Activated CD4-positive, alpha-beta T cell treated with anti-CD3 and anti-CD28 coated beads, Interleukin-2, amount 10 ng/mL, durations not matched to agents 7 days and 5 days (primary cell): ENCODE results near the gene SERTAD1. TPM values are rescaled to one million over a fixed set of nuclear protein-coding genes. Genes with fewer than 3 reads are reported as not detected.

Experiments
- CTCF ChIA-PET: fragments of 350-600 bp; sonication (Branson Sonifier 250); formaldehyde crosslinking; loops from one replicate; lab custom pipeline; 2021; ENCODE audit warnings: antibody characterized with exemption; lab: Charles Lee
- POLR2A ChIA-PET: fragments of 350-600 bp; sonication (Branson Sonifier 250); formaldehyde crosslinking; loops from one replicate; lab custom pipeline; 2021; ENCODE audit warnings: antibody characterized with exemption; lab: Charles Lee
- DNase-seq: peaks from one replicate; pipeline ENCODE4 v3.0.0-alpha.2; 2020
- H3K27ac Mint-ChIP-seq: one replicate; pipeline ENCODE4 v1.8.0; 2021; ENCODE audit warnings: mild to moderate bottlenecking, moderate library complexity, mixed read lengths
- H3K27me3 Mint-ChIP-seq: one replicate; pipeline ENCODE4 v1.8.0; 2021; ENCODE audit warnings: mixed read lengths
- H3K36me3 Mint-ChIP-seq: one replicate; pipeline ENCODE4 v1.8.0; 2021; ENCODE audit warnings: low read depth, mixed read lengths
- H3K4me1 Mint-ChIP-seq: one replicate; pipeline ENCODE4 v1.8.0; 2021; ENCODE audit warnings: mixed read lengths
- H3K4me3 Mint-ChIP-seq: one replicate; pipeline ENCODE4 v1.8.0; 2021; ENCODE audit warnings: mild to moderate bottlenecking, moderate library complexity, mixed read lengths
- H3K9me3 Mint-ChIP-seq: one replicate; pipeline ENCODE4 v1.8.0; 2021; ENCODE audit warnings: mixed read lengths
- total RNA-seq, 2 experiments: library from RNA; stranded (reverse); gene quantifications; one replicate each; pipeline ENCODE4 v1.2.3, GENCODE V29; 2021

Gene SERTAD1
- total RNA-seq, 2 experiments from 2014 or later = 6.2 to 9.7 TPM

DNA sequence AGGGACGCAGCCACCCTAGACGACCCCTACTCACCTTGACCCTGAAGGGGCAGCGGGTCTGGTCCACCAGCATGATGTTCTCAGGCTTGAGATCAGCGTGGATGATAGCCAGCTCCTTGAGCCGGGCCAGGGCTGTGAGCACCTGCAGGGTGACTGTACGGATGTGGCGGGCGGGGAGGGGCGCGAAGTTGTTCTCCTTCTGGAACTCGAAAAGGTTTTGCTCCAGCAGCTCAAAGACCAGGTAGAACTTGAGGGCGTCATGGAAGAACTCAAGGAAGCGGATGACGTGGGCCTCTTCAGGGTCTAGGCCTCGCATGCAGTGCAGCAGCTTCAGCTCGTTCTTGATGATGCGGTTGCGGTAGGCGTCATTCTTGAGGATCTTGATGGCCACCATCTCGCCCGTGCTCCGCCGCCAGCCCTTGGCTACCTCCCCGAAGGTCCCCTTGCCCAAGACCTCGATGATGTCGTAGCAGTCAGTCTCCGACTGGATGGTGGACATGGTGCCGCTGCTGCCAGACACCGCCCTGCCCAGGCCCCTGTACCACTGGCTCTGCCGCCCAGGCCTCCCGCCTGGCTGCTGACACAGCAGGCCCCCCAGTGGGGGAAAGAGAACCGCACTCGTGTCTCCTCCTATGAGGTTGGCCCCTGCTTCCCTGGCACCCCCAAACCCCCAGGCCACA is 36.2 kb downstream of the SERTAD1 start:
- Mint-ChIP-seq H3K4me3 (no peak overlapping the region), H3K4me1 (no peaks in the 10 kb centered on the region), H3K36me3 (no peaks in the 10 kb centered on the region), H3K27me3 (peaks cover 2% of the 10 kb centered on the region), H3K9me3 (no peaks in the 10 kb centered on the region), H3K27ac (no peak overlapping the region)
- ChIA-PET CTCF (interaction anchor here (0.6 to 0.7 kb wide), 2 partner anchors 22 to 160 kb away, joined by 3 to 5 read pairs; no protein-coding TSS in a partner anchor), POLR2A (no interaction called here)
- DNase-seq = no peak

DNA sequence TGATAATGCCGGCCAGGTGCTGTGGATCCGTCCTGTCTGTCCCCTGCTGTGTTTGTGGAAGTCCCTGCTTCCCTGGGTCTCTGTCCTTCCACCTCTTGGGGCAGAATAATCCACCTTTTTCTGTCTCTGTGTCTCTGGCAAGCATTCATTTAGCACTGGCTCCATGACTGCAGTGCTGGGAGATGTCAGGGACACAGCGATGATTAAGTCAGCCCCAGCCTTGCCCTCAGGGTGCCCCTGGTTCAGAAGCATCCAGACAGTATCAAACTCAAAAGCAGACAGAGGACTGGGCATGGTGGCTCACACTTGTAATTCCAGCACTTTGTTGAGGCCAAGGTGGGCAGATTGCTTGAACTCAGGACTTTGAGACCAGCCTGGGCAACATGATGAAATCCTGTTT is 37.3 kb downstream of the SERTAD1 start:
- CTCF ChIA-PET = no interaction called here
- peaks cover 2% of the 10 kb centered on the region for H3K27me3 Mint-ChIP-seq
- no peaks in the 10 kb centered on the region for H3K4me1 Mint-ChIP-seq
- POLR2A ChIA-PET = no interaction called here
- H3K27ac Mint-ChIP-seq = no peak overlapping the region
- no peaks in the 10 kb centered on the region for H3K9me3 Mint-ChIP-seq
- no peak overlapping the region for H3K4me3 Mint-ChIP-seq
- DNase-seq = no peak
- H3K36me3 Mint-ChIP-seq = no peaks in the 10 kb centered on the region

DNA sequence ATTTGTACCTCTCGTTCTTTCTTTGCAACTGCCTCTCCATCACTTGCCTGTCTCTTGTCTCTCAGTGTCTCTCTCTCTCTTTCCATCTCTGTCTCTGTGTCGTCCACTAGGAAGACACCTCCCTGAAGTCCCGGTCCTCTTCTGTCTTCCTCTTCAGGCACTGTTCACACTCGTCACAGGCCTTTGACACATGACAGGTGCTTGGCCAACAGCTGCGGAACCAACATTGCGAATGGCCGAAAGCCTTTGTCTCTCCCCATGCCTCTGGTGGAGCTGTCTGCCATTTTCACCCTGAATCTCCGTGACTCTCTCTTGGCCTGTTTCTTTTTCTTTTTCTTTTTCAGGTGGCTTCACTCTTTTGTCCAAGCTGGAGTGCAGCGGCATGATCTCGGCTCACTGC is 38.6 kb downstream of the SERTAD1 start:
- peaks cover 2% of the 10 kb centered on the region for H3K27me3 Mint-ChIP-seq
- no peak for DNase-seq
- H3K4me1 Mint-ChIP-seq = no peaks in the 10 kb centered on the region
- ChIA-PET POLR2A (interaction anchor here (0.6 kb wide), 1 partner anchor 26 kb away, joined by 5 read pairs; the partner anchor contains the start of gene PRX), CTCF (interaction anchor here (0.6 kb wide), 1 partner anchor 60 kb away, joined by 4 read pairs; no protein-coding TSS in a partner anchor)
- no peak overlapping the region for H3K27ac Mint-ChIP-seq
- H3K4me3 Mint-ChIP-seq = no peak overlapping the region
- no peaks in the 10 kb centered on the region for H3K9me3 Mint-ChIP-seq
- H3K36me3 Mint-ChIP-seq = no peaks in the 10 kb centered on the region

DNA sequence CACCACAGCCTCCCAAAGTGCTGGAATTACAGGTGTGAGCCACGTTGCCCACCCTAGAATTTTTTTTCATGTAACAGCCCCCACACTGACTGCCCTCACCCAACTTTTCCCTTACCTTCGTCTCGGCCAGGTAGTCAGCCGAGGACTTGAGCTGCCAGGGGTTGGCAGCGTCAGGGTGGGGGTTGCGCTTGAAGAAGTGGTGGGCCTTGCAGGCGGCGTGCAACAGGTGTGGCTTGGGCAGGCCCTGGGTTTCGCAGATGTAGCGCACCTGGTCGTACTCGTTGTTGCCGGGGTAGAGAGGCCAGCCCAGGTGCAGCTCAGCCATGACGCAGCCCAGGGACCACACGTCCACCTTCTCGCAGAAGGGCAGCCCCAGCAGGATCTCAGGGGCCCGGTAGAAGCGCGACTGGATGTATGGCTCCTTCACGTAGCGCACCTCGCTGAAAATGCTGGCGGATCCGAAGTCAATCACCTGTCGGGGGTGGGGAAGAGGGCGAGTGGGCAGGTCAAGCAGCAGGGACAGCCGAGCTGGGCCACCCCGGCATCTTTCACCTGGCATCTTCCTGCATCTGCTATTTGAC is 42.0 kb downstream of the SERTAD1 start:
- Mint-ChIP-seq H3K27me3 (peaks cover 2% of the 10 kb centered on the region), H3K36me3 (no peaks in the 10 kb centered on the region), H3K9me3 (no peaks in the 10 kb centered on the region), H3K27ac (no peak overlapping the region), H3K4me1 (no peaks in the 10 kb centered on the region), H3K4me3 (no peak overlapping the region)
- no peak for DNase-seq
- ChIA-PET POLR2A (no interaction called here), CTCF (interaction anchor here (1.1 kb wide), 1 partner anchor 207 kb away, joined by 4 read pairs; no protein-coding TSS in a partner anchor)

DNA sequence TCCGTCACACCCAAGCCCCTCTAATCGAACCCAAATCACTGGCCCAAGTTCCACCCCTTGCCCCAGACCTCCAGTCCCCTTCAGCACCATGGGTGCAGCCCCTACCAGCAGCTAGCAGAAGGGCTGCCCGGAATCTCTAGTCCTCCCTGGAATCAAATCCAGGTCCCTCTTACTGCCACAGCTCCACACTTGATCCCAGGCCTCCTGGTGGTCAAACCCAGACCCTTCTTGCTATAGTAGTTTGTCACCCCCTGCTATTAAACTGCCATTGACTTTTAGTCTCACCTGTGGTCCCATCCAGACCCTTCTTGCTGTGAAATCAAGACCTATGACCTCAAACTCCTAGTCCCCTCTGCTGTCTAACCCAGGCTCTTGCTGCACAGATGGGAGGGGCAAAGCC is 44.5 kb downstream of the SERTAD1 start:
- CTCF ChIA-PET = interaction anchor here (2.0 kb wide), 1 partner anchor 9 kb away, joined by 4 read pairs; no protein-coding TSS in a partner anchor
- Mint-ChIP-seq H3K4me3 (no peak overlapping the region), H3K27ac (no peak overlapping the region), H3K4me1 (no peaks in the 10 kb centered on the region), H3K9me3 (no peaks in the 10 kb centered on the region), H3K36me3 (no peaks in the 10 kb centered on the region), H3K27me3 (peaks cover 2% of the 10 kb centered on the region)
- DNase-seq = no peak
- POLR2A ChIA-PET = no interaction called here

DNA sequence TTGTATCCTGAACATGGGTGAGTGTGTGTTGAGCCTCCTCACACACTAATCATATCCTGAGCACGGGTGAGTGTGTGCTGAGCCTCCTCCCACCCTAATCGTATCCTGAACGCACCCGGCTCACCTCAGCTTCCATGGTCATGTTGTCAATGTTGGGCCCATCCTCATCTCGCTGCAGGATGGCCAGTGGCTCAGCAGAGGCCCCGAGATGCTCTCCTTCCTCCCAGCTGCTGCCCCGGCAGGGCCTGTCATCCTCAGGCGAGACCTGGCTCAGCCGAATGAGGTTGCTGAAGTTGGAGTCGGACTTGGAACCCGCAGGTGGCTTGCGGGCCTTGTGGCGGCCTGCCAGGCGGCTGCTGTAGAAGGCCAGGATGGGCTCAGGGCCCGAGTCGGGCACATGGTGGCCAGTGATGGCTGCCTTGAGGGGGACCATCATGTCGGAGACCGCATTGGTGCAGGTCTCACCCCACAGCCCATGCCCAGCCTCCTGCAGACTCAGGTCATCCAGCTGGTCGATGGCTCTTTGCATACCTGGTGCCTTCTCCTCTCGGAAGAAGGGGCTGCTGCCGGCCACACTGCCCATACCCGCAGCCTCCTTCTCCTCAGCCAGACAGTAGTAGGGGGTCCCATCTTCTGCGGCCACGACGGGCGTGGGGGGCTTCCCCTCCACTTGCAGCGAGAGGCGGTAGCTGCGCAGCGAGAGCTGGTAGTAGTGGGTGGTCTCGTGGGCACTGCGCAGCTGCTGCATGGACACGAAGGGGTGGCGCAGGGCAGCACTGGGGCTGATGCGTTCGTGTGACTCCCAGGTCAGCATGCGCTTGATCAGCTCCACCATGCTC is 45.4 kb downstream of the SERTAD1 start:
- Mint-ChIP-seq H3K27ac (no peak overlapping the region), H3K36me3 (no peaks in the 10 kb centered on the region), H3K27me3 (peaks cover 2% of the 10 kb centered on the region), H3K4me3 (no peak overlapping the region), H3K9me3 (no peaks in the 10 kb centered on the region), H3K4me1 (no peaks in the 10 kb centered on the region)
- ChIA-PET CTCF (no interaction called here), POLR2A (no interaction called here)
- DNase-seq = no peak

DNA sequence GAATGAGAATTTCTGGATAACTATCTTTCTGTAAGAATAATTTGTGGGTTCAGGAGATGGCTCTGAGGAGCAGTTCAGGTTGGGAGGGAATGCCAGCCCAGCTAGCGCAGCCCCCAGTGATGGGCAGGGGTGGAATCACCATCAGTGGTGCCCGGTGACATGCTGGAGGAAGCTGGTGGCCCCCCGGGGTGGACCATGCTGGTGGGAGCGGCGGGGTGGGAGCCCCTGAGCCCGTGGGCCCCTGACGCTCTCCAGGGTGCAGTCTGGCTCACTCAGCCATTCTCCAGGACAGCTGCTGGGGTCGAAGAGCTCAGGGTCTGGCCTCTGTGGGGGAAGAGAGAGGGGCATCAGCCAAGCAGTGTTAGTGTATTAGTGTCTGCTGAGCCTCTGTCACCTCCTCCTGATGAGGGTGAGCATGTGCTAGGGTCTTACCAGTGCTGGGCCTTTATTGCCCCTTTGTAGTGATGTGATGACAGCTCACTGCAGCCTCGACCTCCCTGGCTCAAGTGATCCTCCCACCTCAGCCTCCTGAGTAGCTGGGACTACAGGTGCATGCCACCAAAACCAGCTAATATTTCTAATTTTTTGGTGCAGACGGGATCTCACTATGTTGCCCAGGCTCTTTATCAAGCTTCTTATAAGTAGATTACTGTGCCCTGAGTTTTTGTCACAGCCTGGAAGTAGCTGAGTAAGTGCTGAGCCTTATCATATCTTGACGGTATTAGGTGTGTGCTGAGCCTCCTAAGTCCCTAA is 46.2 kb downstream of the SERTAD1 start:
- DNase-seq = no peak
- POLR2A ChIA-PET = no interaction called here
- no peak overlapping the region for H3K27ac Mint-ChIP-seq
- no peak overlapping the region for H3K4me3 Mint-ChIP-seq
- no peaks in the 10 kb centered on the region for H3K27me3 Mint-ChIP-seq
- H3K4me1 Mint-ChIP-seq = peaks cover 6% of the 10 kb centered on the region
- H3K36me3 Mint-ChIP-seq = peaks cover 4% of the 10 kb centered on the region
- CTCF ChIA-PET = no interaction called here
- no peaks in the 10 kb centered on the region for H3K9me3 Mint-ChIP-seq

DNA sequence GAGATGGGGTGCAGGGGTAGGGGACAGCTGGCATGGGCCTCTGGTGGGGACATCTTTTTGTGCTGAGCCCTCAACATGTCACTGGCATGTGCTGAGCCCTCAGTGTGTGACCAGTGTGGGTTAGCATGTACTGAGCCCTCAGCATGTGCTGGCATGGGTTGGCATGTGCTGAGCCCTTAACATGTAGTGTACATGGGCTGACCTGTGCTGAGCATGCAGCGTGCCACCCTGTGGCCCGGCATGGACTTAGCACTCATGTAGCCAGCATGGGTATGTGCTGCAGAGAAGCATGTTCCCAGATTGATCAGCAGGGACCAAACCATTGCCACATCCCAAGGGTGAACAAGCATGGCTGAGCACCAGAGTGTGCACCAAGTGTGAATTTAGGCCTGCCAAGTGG is 47.3 kb downstream of the SERTAD1 start:
- H3K9me3 Mint-ChIP-seq = no peaks in the 10 kb centered on the region
- ChIA-PET POLR2A (no interaction called here), CTCF (interaction anchor here (0.6 kb wide), 1 partner anchor 1790 kb away, joined by 5 read pairs; no protein-coding TSS in a partner anchor)
- no peak overlapping the region for H3K27ac Mint-ChIP-seq
- H3K4me3 Mint-ChIP-seq = no peak overlapping the region
- H3K4me1 Mint-ChIP-seq = peaks cover 14% of the 10 kb centered on the region
- H3K36me3 Mint-ChIP-seq = peaks cover 8% of the 10 kb centered on the region
- DNase-seq = no peak
- no peaks in the 10 kb centered on the region for H3K27me3 Mint-ChIP-seq

DNA sequence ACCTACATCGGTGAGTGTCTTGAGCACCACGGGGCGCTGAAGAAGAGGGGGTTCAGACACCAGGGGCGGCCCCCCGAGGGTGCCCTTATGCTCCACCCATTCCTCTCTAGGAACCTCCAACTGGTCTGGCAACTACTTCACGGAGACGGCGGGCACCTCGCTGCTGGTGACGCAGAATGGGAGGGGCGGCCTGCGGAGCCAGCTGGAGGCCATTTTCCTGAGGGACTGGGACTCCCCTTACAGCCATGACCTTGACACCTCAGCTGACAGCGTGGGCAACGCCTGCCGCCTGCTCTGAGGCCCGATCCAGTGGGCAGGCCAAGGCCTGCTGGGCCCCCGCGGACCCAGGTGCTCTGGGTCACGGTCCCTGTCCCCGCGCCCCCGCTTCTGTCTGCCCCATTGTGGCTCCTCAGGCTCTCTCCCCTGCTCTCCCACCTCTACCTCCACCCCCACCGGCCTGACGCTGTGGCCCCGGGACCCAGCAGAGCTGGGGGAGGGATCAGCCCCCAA is 47.9 kb downstream of the SERTAD1 start:
- no peak for DNase-seq
- H3K27me3 Mint-ChIP-seq = no peaks in the 10 kb centered on the region
- no peak overlapping the region for H3K4me3 Mint-ChIP-seq
- POLR2A ChIA-PET = no interaction called here
- peaks cover 8% of the 10 kb centered on the region for H3K36me3 Mint-ChIP-seq
- no peaks in the 10 kb centered on the region for H3K9me3 Mint-ChIP-seq
- H3K27ac Mint-ChIP-seq = no peak overlapping the region
- CTCF ChIA-PET = no interaction called here
- peaks cover 14% of the 10 kb centered on the region for H3K4me1 Mint-ChIP-seq

DNA sequence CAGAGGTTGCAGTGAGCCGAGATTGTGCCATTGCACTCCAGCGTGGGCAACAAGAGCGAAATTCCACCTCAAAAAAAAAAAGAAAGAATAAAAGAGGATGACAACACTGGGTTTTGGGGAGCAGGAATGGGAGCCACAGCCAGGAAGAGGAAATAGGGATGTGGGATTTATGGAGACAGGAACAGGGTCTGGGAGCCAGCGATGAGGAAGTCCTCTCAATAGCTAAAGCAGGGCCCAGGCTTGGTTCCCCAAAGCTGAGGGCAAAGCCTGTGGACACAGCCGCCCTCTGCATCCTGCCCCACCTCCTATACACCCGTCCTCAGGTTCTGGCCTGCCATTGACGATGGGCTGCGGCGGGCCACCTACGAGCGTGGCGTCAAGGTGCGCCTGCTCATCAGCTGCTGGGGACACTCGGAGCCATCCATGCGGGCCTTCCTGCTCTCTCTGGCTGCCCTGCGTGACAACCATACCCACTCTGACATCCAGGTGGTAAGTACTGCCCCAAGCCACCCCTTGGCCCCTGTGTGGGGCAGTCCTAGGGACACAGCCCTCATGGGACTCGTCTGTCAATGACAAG is 49.4 kb downstream of the SERTAD1 start:
- ChIA-PET POLR2A (no interaction called here), CTCF (interaction anchor here (0.6 kb wide), 1 partner anchor 64 kb away, joined by 4 read pairs; no protein-coding TSS in a partner anchor)
- no peak overlapping the region for H3K4me3 Mint-ChIP-seq
- H3K36me3 Mint-ChIP-seq = peaks cover 8% of the 10 kb centered on the region
- DNase-seq = no peak
- H3K27ac Mint-ChIP-seq = peak overlapping the region; percentile 62
- H3K9me3 Mint-ChIP-seq = no peaks in the 10 kb centered on the region
- peaks cover 14% of the 10 kb centered on the region for H3K4me1 Mint-ChIP-seq
- no peaks in the 10 kb centered on the region for H3K27me3 Mint-ChIP-seq

DNA sequence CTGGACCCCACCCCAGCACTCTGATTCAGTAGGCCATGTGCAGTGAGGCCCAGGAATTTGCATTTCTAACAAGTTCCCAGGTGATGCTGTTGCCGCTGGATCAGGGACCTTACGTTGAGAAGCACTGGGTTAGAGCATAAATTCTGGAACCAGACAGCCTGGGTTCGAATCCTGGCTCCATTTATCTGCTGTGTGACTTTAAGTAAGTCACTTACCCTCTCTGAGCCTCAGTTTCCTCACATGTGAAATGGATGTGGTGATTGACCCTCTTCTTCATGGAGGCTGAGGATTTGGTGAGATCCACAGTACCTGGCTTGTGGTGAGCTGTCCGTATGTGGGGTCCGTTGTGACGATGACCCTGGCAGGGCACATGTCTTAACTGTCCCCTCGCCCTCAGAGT is 51.7 kb downstream of the SERTAD1 start:
- H3K4me3 Mint-ChIP-seq = no peak overlapping the region

DNA sequence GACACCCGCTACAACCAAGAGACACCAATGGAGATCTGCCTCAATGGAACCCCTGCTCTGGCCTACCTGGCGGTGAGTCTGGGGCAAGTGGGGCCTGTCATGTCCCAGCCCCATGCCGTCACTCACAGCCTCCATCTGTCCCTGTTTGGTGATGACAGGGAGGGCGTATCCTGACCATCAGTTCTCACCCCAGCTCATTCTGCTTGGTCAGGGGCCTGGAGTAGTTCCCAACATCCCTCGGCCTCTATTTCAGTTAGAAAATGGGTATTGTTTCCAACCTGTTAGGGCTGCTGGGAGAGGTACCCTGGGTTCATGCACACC is 54.0 kb downstream of the SERTAD1 start:
- peaks cover 14% of the 10 kb centered on the region for H3K4me1 Mint-ChIP-seq
- no peak overlapping the region for H3K27ac Mint-ChIP-seq
- CTCF ChIA-PET = interaction anchor here (0.6 to 1.4 kb wide), 2 partner anchors 11 to 97 kb away, joined by 3 to 4 read pairs; no protein-coding TSS in a partner anchor
- POLR2A ChIA-PET = no interaction called here
- no peak overlapping the region for H3K4me3 Mint-ChIP-seq
- H3K36me3 Mint-ChIP-seq = peaks cover 13% of the 10 kb centered on the region
- H3K9me3 Mint-ChIP-seq = no peaks in the 10 kb centered on the region
- no peak for DNase-seq
- no peaks in the 10 kb centered on the region for H3K27me3 Mint-ChIP-seq

More for the DNA sequence above, 51.7 kb downstream of the SERTAD1 start:
- CTCF ChIA-PET = no interaction called here
- Mint-ChIP-seq H3K4me1 (peaks cover 14% of the 10 kb centered on the region), H3K36me3 (peaks cover 13% of the 10 kb centered on the region), H3K9me3 (no peaks in the 10 kb centered on the region), H3K27ac (no peak overlapping the region), H3K27me3 (no peaks in the 10 kb centered on the region)
- POLR2A ChIA-PET = no interaction called here
- no peak for DNase-seq
